Stimulated activated CD8-positive, alpha-beta memory T cell treated with anti-CD3 and anti-CD28 coated beads, Interleukin-4, amount 100 ng/mL, for 48 hours (primary cell): ENCODE data around the gene SPRR2D.
"Not testable (repeated sequence)": the region's sequence is repeated elsewhere in the genome, so short reads cannot be mapped to it uniquely, and the experiment has no call there.

Experiments used
- DNase-seq: peaks from one replicate; pipeline ENCODE4 v3.0.0-alpha.2; 2020

Gene SPRR2D

DNA sequence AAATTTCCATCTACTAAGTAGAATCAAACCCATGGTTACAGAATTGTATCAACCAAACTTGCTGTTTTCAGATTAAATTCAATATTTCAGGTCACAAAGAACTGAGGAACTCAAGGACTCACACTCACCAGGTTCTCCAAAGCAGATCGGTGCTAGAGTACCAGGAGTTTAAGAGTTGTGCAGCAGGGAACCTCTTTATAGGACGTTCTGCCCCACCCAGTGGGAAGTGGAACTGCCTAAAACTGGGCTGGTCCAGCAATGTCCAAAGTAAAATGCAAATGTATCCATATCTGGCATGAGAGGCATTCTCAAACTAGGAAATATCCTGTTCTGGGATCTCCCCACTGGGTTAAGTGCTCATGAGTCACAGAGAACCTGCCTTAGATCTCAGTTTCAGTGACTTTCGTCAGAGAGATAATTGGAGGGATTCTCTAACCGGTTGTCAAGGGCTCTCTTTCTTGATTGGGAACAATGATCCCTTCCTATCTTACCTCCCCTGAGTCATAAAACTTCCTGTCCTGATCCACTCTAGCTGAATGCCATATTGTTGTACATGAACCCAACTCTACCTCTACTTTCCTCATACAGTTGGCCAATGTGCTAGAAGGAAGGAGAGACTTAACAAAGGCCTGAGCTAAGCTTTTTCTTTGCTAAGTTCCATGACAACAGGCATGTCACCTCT is at the start of gene SPRR2D:
SPRR2D (minus strand) TSS at position 171 of the 682 bp plus-strand sequence. CDS start 774 bp downstream, outside the sequence.
- DNase-seq: no peak

DNA sequence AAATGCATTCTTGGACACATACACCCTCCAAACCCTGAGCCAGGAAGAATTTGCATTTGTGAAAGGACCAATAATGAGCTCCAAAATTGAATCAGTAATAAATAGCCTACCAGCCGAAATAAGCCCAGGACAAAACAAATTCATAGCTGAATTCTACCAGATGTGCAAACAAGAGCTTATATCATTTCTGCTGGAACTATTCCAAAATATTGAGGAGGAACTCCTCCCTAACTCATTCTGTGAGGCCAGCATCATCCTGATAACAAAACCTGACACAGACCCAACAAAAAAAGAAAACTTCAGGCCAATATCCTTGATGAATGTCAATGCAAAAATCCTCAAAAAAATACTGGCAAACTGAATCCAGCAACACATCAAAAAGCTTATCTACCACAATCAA is 46.7 kb upstream of the SPRR2D start:
- DNase-seq: no peak

DNA sequence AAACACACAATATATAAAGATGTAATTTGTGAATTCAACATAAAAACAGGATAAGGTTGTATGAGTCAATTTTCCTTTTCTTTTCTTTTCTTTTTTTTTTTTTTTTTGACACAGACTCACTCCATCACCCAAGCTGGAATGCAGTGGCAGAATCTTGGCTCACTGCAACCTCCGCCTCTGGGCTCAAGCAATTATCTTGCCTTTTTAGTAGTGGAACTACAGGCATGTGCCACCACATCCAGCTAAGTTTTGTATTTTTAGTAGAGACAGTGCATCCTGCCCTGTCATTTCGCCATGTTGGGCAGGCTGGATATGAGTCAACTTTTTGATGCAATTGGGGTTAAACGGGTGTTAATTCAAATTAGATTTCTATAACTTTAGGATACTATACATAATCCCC is 40.8 kb upstream of the SPRR2D start:
- DNase-seq: no peak

DNA sequence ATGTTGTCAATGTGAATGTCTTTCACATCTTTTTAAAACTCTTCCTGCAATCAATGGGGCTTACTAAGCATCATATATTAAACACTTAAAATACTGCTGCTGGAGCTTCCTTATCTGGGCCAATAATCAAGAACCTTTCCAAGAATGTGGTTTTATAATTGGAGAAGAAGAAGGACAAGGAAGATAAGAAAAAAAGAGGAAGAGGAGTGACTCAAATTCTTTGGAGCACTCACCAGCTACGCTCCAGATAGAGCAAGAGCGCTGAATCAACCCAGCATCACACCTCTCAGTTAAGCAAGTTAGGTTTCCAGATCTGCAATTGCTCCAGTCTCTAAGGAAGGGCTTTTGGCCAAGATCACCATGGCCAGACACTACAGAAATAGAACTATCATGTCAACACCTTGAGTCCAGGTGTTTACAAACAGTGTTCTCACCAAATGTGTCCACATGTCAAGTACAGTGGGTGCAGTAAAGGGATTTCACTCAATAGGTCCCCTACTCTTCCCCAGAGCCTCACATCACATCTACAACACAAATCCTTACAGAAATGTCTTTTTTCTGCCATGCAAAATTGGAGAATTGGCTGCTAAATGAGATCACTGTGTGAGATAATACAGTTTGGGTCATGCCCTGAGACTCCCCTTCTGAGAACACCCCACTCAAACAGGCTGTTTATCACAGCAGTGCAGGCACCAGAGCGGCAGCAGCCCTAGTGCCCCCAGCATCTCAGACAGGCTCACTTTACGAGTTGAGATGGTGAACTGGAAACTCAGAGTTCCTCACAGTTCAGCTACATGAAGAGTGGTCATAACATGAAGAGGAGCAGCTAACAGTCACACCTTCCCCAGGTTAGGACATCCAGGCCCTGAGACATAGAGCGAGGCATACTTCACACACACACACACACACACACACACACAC is 32.1 kb upstream of the SPRR2D start:
- DNase-seq: no peak

DNA sequence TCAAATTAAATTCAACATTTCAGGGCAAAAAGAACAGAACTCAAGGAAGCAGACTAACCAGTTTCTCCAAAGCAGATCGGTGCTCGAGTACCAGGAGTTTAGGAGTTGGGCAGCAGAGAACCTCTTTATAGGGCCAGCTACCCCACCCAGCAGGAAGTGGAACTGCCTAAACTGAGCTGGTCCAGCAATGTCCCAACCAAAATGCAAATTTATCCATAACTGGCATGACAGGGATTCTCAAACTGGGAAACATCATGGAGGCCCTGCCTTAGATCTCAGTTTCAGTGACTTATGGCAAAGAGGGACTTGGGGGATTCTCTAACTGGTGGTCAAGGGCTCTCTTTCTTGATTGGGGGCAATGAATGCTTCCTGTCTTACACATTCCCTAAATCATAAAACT is 30.6 kb upstream of the SPRR2D start, which contains the start of gene SPRR2B:
SPRR2B (minus strand) TSS at position 101 of the 400 bp plus-strand sequence. CDS start 772 bp downstream, outside the sequence.
- no peak for DNase-seq

DNA sequence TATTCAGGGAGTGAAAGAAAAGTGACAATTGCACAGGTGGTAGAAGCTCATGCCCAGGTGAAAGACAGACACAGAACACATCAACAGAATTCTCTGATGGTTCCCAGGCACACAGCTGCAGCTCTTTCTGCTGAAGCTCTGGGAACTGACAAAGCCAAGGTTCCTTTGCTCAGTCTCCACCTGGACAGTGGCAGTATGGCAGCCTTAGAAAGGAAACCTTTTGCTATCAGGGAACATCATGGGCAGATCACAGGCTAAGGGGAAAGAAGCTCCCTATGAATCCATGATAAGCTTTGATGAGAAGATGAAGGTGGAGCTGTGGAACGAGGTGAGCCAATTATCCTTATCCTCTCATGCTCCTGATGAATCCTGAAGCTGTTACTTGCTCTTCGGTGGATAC is 29.3 kb upstream of the SPRR2D start:
- DNase-seq: no peak

DNA sequence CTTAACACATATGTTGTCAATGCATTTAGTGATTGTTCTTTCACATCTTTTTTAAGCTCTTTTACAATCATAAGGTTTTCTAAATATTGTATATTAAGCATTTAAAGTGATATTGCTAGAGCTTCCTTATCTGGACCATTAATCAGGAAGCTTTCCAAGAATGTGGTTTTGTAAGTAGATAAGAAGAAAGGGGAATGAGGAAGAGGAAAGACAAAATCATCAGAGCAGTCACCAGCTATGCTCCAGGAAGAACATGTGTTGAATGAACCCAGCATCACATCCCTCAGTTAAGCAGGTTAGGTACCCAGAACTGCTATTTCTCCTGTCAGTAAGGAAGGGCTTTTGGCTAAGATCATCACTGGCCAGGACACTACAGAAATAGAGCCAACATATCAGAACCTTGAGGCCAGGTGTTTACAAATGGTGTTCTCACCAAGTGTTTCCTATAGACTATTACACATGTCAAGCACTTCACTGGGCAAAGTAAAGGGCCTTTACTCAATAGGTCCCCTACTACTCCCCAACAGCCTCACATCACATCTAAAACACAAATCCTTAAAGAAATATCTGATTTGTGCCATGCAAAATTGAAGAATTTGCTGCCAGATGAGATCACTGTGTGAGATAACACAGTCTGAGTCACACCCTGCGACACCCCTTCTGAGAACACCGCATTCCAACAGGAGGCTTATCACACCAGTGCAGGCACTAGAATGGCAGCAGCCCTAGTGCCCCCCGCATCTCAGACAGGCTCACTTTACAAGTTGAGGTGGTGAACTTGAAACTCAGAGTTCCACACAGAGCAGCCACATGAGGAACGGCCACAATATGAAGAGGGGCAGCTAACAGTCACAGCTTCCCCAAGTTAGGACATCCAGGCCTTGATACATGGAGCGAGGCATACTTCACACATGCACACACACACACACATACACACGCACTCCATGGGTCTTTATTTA is 18.2 kb upstream of the SPRR2D start:
- DNase-seq: no peak

DNA sequence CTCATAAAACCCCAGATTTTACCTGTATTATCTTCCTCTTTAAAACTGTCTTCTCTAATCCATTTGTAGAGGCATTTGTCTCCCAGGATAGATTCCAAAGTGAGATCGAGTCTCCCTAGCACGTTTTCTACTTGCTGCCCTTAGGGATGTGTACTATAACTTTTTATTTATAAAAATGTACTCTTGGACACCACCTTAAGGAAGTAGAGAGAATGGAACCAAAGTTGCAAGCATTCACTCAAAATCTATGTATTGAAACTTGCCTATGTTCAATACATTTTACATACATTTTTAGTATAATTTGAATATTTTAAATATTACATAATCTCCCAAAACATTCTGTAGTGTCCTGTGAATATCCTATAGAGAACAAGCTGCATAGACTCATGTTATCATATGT is 17.2 kb upstream of the SPRR2D start:
- DNase-seq: no peak

DNA sequence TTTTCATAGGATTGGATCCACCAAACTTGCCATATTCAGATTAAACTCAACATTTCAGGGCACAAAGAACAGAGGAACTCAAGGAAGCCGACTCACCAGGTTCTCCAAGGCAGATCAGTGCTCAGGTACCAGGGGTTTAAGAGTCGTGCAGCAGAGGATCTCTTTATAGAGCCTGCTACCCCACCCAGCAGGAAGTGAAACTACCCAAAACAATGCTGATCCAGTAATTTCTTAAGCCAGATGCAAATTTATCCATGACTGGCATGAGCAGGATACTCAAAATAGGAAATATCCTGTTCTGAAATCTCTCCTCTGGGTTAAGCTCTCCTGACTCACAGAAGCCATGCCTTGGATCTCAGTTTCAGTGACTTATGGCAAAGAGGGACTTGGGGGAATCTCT is 16.5 kb upstream of the SPRR2D start, which contains the start of gene SPRR2A:
SPRR2A (minus strand) TSS at position 138 of the 400 bp plus-strand sequence. CDS start 777 bp downstream, outside the sequence.
- no peak for DNase-seq

DNA sequence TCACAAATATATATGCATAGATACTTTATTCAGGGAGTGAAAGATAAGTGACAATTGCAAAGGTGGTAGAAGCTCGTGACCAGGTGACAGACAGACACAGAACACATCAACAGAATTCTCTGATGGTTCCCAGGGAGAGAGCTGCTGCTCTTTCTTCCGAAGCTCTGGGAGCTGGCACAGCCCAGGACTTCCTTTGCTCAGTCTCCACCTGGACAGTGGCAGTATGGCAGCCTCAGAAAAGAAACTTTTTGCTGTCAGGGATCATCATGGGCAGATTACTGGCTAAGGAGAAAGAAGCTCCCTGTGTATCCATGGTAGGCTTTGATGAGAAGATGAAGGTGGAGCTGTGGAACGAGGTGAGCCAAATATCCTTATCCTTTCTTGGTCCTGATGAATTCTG is 15.2 kb upstream of the SPRR2D start:
- DNase-seq: not testable (repeated sequence)

DNA sequence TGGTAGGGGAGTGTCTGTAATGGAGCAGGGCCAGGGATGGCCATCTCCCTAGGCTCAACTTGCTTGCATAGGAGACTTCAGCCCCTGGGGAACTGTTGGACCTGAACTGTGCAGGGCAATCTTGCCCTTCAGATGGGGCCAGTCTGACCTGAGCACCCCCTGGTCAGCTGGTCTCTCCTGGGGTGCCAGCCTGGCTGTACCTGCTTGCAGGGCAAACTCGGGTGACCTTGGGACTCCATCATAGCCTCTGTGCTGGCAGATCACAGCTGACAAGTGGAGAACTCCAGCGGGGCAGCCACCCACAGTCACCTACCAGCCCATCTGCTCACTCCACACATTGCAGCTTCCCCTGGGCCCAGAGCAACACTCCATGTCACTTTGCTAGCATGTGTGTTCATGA is 8.3 kb upstream of the SPRR2D start:
- no peak for DNase-seq

DNA sequence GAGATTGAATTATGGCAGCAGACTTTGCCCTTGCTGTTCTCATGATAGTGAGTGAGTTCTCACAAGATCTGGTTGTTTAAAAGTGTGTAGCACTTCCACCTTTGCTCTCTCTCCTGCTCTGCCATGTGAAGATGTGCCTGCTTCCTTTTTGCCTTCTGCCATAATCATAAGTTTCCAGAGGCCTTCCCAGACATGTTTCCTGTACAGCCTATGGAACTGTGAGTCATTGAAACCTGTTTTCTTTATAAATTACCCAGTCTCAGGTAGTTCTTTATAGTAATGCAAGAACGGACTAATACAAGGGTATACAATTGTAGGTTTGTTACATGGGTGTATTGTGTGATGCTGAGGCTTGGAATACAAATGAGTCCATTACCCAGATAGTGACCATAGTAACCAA is 5.7 kb downstream of the SPRR2D start:
- no peak for DNase-seq

DNA sequence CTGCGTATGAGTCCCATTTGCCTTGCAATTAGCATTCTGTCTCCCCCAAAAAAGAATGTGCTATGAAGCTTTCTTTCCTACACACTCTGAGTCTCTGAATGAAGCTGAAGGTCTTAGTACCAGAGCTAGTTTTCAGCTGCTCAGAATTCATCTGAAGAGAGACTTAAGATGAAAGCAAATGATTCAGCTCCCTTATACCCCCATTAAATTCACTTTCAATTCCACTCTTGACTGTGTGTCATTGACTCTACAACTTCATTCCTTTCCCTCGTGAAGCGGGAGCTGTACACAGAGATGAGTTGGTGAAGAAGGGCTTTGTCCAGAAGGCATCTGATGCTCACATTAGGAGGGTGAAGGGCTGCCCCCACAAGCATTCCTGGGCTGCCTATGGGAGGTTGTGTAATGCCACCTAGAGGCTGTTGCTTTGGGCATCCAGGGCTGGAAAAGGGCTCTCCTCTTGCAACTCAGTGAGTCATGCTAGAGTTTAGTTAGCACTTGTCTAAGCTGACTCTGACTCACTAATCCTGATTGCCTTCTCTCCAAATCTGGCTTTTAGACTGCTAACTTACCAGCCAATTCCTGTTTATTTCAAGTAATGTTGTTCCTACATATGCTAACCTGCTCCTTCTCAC is 8.1 kb downstream of the SPRR2D start:
- DNase-seq: no peak

DNA sequence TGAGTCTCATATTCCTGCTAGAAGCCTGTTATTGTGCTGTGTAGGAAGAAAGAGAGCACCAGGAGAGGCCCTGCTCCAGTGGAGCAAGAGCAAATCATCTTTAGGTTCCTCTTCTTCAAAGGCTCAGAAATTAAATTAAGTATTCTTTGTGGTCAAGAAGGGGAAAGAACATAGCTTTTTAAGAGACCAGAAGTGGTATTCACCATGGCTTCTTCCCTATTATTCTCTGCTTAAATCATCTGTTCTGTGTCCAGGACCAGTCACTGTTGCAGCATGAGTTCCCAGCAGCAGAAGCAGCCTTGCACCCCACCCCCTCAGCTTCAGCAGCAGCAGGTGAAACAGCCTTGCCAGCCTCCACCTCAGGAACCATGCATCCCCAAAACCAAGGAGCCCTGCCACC is 8.8 kb downstream of the SPRR2D start:
- DNase-seq: no peak

DNA sequence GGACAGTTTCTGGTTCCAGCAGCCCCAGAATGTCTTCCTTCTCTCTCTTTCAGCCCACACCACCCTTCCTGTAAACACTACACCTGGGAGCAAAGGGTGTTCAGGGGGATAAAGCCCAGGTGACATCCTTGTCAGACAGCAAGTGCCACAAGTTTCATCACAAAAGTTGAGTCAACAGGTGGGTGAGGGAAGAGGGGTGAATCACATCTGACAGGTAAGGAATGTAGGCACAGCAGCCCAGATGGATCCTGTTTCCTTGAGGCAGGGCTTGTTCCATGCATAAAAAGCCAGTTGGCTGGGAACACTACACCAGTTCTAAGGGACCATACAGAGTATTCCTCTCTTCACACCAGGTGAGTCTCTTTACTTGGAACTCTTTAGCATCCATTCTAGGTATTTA is 10.0 kb downstream of the SPRR2D start, which contains the start of gene SPRR1B:
SPRR1B (plus strand) TSS at position 309 of the 400 bp plus-strand sequence. CDS start 1,143 bp downstream, outside the sequence.
- no peak for DNase-seq

DNA sequence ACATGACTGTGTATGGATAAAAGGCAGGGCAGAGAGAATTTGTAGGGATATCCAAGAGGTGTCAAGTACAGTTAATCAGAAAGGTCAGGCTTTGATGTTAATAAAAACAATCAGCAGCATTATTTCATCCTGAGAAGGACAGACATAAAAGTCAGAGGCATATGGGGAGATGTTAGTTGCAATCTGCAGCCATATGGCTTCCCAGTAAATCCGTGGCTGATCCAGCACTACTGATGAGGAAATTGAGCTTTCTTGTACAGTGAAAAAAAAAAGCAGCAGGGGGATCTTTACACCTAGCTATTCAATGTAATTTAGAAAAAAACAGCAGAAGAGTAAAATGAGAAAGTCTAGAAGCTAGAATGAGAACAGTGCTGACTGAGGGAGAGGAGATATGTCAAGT is 12.2 kb downstream of the SPRR2D start:
- DNase-seq: no peak

DNA sequence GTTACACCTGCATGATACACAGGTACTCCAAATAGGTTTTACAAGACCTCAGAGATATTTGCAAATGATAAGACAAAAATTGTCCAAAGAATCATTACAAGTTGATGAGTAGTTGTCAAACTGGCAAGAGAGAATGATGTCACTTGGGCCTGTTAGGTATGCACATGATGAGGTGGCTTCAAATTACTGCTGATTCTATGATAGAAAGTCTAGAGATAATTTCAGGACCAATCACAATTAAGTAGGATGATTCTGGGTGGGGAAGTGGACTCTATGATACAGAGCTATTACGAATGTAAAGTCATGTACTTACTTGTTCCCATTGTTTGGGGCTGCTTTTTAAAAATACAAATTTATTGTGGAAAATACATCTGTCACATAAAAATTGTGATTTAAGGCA is 15.1 kb downstream of the SPRR2D start:
- DNase-seq: no peak

DNA sequence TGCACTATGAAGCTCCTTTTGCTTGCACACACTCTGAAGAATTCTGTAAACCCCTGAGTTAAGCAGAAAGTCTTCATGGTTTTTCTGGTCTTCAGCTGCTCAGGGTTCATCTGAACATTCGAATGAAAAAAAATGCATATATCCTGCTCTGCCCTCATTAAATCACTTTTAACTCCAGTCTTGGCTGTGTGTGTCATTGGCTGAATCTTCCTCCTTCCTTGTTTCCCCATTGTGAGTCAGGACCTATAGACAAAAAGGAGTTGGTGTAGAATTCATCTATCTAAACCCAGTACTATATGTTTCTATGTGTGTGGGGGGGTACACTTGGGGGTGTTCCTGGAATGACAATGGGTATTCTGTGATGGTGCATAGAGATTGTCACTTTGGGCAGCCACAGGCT is 16.5 kb downstream of the SPRR2D start:
- DNase-seq: no peak

DNA sequence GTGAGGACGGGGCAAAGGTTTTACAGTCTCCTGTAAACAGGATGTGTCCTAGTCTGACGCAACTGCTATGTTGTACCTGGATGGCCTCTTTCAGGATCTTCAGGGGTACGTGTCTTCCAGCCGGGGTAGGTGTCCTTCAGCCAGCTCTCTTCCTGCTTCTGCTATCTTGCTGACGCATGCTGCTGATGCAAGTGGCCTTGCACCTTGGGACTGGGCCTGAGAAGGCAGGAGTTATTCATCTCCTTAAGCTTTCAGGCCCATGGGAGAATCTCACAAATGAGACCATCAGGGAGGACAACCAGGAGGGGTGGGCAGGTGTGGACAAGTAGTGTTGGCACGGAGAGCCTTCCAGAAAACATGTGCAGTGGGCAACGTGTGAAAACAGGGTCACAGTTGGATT is 17.8 kb downstream of the SPRR2D start:
- DNase-seq: no peak

DNA sequence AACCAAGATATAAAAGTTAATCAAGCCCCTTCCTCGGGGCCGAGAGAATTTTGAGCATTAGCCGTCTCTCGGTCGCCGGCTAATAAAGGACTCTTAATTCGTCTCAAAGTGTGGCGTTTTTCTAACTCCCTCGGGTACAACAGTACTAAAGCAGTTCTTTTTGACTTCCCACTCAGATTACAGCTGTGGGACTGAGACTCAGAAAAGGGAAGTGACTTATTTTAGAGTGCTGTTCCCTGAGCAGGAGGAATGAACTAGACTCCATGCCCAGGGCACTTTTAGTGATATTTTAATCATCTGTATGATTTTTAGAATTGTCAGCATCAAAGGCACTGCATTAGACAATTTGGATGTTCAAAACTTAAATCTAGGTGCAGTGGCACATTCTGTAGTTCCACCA is 18.6 kb downstream of the SPRR2D start:
- DNase-seq: not testable (repeated sequence)

DNA sequence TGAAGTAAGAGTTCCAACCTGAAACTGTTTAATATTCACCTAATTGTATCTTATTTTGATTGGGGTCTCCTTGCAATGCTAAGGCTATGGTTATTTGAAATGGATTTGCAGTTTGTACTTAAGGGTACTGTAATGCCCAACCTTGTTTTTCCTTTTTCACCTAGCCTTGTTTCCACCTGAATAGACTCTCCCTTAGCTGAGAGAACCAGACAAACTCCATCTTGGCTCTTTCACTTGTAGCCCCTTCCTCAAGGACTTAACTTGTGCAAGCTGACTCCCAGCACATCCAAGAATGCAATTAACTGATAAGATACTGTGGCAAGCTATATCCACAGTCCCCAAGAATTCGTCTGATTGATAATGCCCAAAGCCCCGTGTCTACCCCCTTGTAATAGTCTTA is 19.1 kb downstream of the SPRR2D start:
- DNase-seq: not testable (repeated sequence)

DNA sequence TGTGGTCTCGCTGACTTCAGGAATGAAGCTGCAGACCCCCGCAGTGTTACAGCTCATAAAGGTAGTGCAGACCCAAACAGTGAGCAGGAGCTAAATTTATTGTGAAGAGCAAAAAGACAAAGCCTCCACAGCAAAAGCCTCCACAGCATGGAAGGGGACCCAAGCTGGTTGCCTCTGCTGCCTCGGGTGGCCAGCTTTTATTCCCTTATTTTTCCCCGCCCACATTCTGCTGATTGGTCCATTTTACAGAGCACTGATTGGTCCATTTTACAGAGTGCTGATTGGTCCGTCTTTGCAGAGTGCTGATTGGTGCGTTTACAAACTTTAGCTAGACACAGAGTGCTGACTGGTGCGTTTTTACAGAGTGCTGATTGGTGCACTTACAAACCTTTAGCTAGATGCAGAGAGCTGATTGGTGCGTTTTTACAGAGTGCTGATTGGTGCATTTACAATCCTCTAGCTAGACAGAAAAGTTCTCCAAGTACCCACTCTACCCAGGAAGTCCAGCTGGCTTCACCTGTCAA is 29.6 kb downstream of the SPRR2D start:
- DNase-seq: not testable (repeated sequence)
